Middle frontal gyrus (tissue), 1 donor: ENCODE data around the gene HOXB3.

Experiments
- DNase-seq: peaks from one replicate; pipeline ENCODE4 v3.0.0-alpha.2; 2015; ENCODE audit warnings: low spot score; ENCODE audit errors: extremely low spot score

HOXB3 gene

GRCh38 chr17:48625495-48626244, 35.6 kb upstream of the HOXB3 start:
- DNase-seq = no peak

GRCh38 chr17:48624544-48625494, 34.8 kb upstream of the HOXB3 start:
- no peak for DNase-seq

- no peak for DNase-seq
These were observed 34.1 kb upstream of the HOXB3 start for GRCh38 chr17:48624118-48624517.

- no peak for DNase-seq
These were observed 33.5 kb upstream of the HOXB3 start for GRCh38 chr17:48623583-48623982.

GRCh38 chr17:48622857-48623256, 32.8 kb upstream of the HOXB3 start:
- DNase-seq = no peak

GRCh38 chr17:48621410-48622392, 31.7 kb upstream of the HOXB3 start:
- DNase-seq = no peak

GRCh38 chr17:48620461-48621139, 30.6 kb upstream of the HOXB3 start:
- DNase-seq = no peak

- DNase-seq = no peak
These were observed 29.9 kb upstream of the HOXB3 start for GRCh38 chr17:48619826-48620449.

- DNase-seq = peak; percentile 62
These were observed 28.3 kb upstream of the HOXB3 start for GRCh38 chr17:48618256-48618896.

- no peak for DNase-seq
These were observed 27.6 kb upstream of the HOXB3 start for GRCh38 chr17:48617471-48618255.

GRCh38 chr17:48616717-48617470, 26.9 kb upstream of the HOXB3 start:
- DNase-seq = no peak

- DNase-seq = no peak
These were observed 26.1 kb upstream of the HOXB3 start for GRCh38 chr17:48615963-48616716.

GRCh38 chr17:48615047-48615962, 25.3 kb upstream of the HOXB3 start, which contains the start of gene HOXB8:
Gene HOXB8, minus strand, starts transcription at chr17:48615292. Its CDS starts 588 bp downstream, at chr17:48614704.
- no peak for DNase-seq

- no peak for DNase-seq
These were observed 24.0 kb upstream of the HOXB3 start for GRCh38 chr17:48613862-48614694.
